Measurements from ENCODE around the gene SUMO2.

- TF ChIP-seq EZH2 (IDR thresholded peaks at IDR 0.05) (no peak), POLR2AphosphoS5 (IDR thresholded peaks at IDR 0.05; ENCODE audit: borderline replicate concordance, low read depth, low read length) (peak; percentile 79)
Measured at GRCh38 chr17:75205037-75205792, 22.5 kb upstream of the SUMO2 start, which contains the start of gene NUP85.

All from SK-N-MC (cell line).